Astrocyte (in vitro differentiated cells and primary cell): ENCODE measurements around the gene GGTLC1. TPM values are rescaled to one million over a fixed set of nuclear protein-coding genes. Genes with fewer than 3 reads are reported as not detected.
"Not testable (repeated sequence)": the region's sequence is repeated elsewhere in the genome, so short reads cannot be mapped to it uniquely, and the experiment has no call there.

Source experiments
- DNase-seq: peaks from one replicate; pipeline ENCODE4 v3.0.0-alpha.2; 2010; ENCODE audit warnings: low read depth
- FAIRE-seq: peaks from 2 replicates; lab custom pipeline; 2011; peaks lifted over from hg19 to GRCh38; lab: Jason Lieb, UNC
- H2AFZ ChIP-seq: 2 replicates; pipeline ENCODE4 v1.6.0; 2012; ENCODE audit warnings: low read depth, low read length, inconsistent platforms
- H3K27ac ChIP-seq: 2 replicates; pipeline ENCODE4 v1.5.1; 2011; ENCODE audit warnings: low read depth, low read length, inconsistent platforms
- H3K27me3 ChIP-seq: 2 replicates; pipeline ENCODE4 v1.6.0; 2011; ENCODE audit warnings: low read length, inconsistent platforms; ENCODE audit not compliant: insufficient read depth
- H3K36me3 ChIP-seq: 2 replicates; pipeline ENCODE4 v1.5.1; 2011; ENCODE audit warnings: low read length, inconsistent platforms; ENCODE audit not compliant: insufficient read depth
- H3K4me1 ChIP-seq: 2 replicates; pipeline ENCODE4 v1.5.1; 2011; ENCODE audit warnings: low read length, inconsistent platforms; ENCODE audit not compliant: insufficient read depth
- H3K4me2 ChIP-seq: 2 replicates; pipeline ENCODE4 v1.6.0; 2012; ENCODE audit warnings: low read length, inconsistent platforms
- H3K4me3 ChIP-seq: 2 replicates; pipeline ENCODE4 v1.5.1; 2011; ENCODE audit warnings: low read depth, mild to moderate bottlenecking, low read length, inconsistent platforms; ENCODE audit not compliant: insufficient read depth
- H3K79me2 ChIP-seq: 2 replicates; pipeline ENCODE4 v1.6.0; 2012; ENCODE audit warnings: mild to moderate bottlenecking, low read length, inconsistent platforms; ENCODE audit not compliant: insufficient read depth
- H3K9ac ChIP-seq: 2 replicates; pipeline ENCODE4 v1.6.0; 2012; ENCODE audit warnings: mild to moderate bottlenecking, low read length, inconsistent platforms
- H3K9me3 ChIP-seq: 2 replicates; pipeline ENCODE4 v1.5.1; 2012; ENCODE audit warnings: low read depth, mild to moderate bottlenecking, low read length, inconsistent platforms; ENCODE audit not compliant: insufficient read depth
- H4K20me1 ChIP-seq: 2 replicates; pipeline ENCODE4 v1.6.0; 2012; ENCODE audit warnings: low read length, inconsistent platforms; ENCODE audit not compliant: insufficient read depth
- H3K27ac Mint-ChIP-seq: one replicate; pipeline ENCODE4 v1.8.0; 2021; ENCODE audit warnings: mild to moderate bottlenecking, mixed read lengths; ENCODE audit not compliant: unreplicated experiment
- H3K27me3 Mint-ChIP-seq: one replicate; pipeline ENCODE4 v1.8.0; 2021; ENCODE audit warnings: low read depth, mixed read lengths; ENCODE audit not compliant: unreplicated experiment
- H3K36me3 Mint-ChIP-seq: one replicate; pipeline ENCODE4 v1.8.0; 2021; ENCODE audit warnings: low read depth, mixed read lengths; ENCODE audit not compliant: unreplicated experiment
- H3K4me1 Mint-ChIP-seq: one replicate; pipeline ENCODE4 v1.8.0; 2021; ENCODE audit warnings: low read depth, mixed read lengths; ENCODE audit not compliant: unreplicated experiment
- H3K4me3 Mint-ChIP-seq: one replicate; pipeline ENCODE4 v1.8.0; 2021; ENCODE audit warnings: mild to moderate bottlenecking, moderate library complexity, mixed read lengths; ENCODE audit not compliant: unreplicated experiment
- H3K9me3 Mint-ChIP-seq: one replicate; pipeline ENCODE4 v1.8.0; 2021; ENCODE audit warnings: mild to moderate bottlenecking, mixed read lengths; ENCODE audit not compliant: unreplicated experiment
- CTCF ChIP-seq: IDR thresholded peaks from 2 replicates; pipeline ENCODE4 v1.5.1; 2011; ENCODE audit warnings: low read depth, mild to moderate bottlenecking, inconsistent platforms, low read length, moderate library complexity; ENCODE audit not compliant: insufficient read depth
- EZH2 ChIP-seq: IDR thresholded peaks from 2 replicates; pipeline ENCODE4 v1.6.1; 2012; ENCODE audit warnings: mild to moderate bottlenecking, low read length, inconsistent platforms; ENCODE audit not compliant: insufficient read depth
- total RNA-seq: library from RNA; stranded (reverse); gene quantifications from 2 replicates; pipeline ENCODE4 v1.2.1, GENCODE V29; 2021

Gene GGTLC1
- total RNA-seq, 1 donor from 2014 or later: not detected

- H3K9me3 ChIP-seq: no peaks in the 10 kb centered on the region
- H3K9ac ChIP-seq: no peak overlapping the region
- no peak overlapping the region for H3K4me3 Mint-ChIP-seq
- no peak overlapping the region for H3K27ac ChIP-seq
- H3K4me3 ChIP-seq: no peak overlapping the region
- FAIRE-seq: no peak
- H3K79me2 ChIP-seq: no peaks in the 10 kb centered on the region
- no peaks in the 10 kb centered on the region for H3K36me3 ChIP-seq
- H2AFZ ChIP-seq: no peak overlapping the region
- TF ChIP-seq EZH2: no peak
- TF ChIP-seq CTCF: peak; percentile 62
- H3K27me3 Mint-ChIP-seq: peaks cover 15% of the 10 kb centered on the region
- no peaks in the 10 kb centered on the region for H3K9me3 Mint-ChIP-seq
- no peak for DNase-seq
- no peaks in the 10 kb centered on the region for H3K27me3 ChIP-seq
- H3K4me1 Mint-ChIP-seq: no peaks in the 10 kb centered on the region
- H3K4me1 ChIP-seq: no peaks in the 10 kb centered on the region
- no peak overlapping the region for H3K4me2 ChIP-seq
- no peaks in the 10 kb centered on the region for H3K36me3 Mint-ChIP-seq
- no peak overlapping the region for H3K27ac Mint-ChIP-seq
- no peaks in the 10 kb centered on the region for H4K20me1 ChIP-seq
Observed at GRCh38 chr20:23995905-23996666, 7.5 kb upstream of the GGTLC1 start.

GRCh38 chr20:23995291-23995690 is 6.7 kb upstream of the GGTLC1 start:
- not testable (repeated sequence) for H4K20me1 ChIP-seq, H3K9me3 Mint-ChIP-seq, H3K9me3 ChIP-seq, H3K36me3 Mint-ChIP-seq, H3K9ac ChIP-seq, H3K4me2 ChIP-seq, FAIRE-seq, H3K4me3 ChIP-seq, H3K4me1 ChIP-seq, H3K27me3 ChIP-seq, H3K4me3 Mint-ChIP-seq, DNase-seq, H3K4me1 Mint-ChIP-seq, H3K79me2 ChIP-seq, H3K27ac ChIP-seq, H3K36me3 ChIP-seq, H3K27ac Mint-ChIP-seq, H2AFZ ChIP-seq
- peaks cover 16% of the 10 kb centered on the region for H3K27me3 Mint-ChIP-seq

GRCh38 chr20:23994001-23994633 is 5.5 kb upstream of the GGTLC1 start:
- H3K36me3 ChIP-seq, DNase-seq, H3K9ac ChIP-seq, H3K9me3 ChIP-seq, FAIRE-seq, H2AFZ ChIP-seq, H3K4me1 ChIP-seq, H4K20me1 ChIP-seq, H3K27me3 ChIP-seq, H3K36me3 Mint-ChIP-seq, H3K4me2 ChIP-seq, H3K27ac ChIP-seq, H3K4me3 ChIP-seq, H3K79me2 ChIP-seq, H3K9me3 Mint-ChIP-seq, H3K27ac Mint-ChIP-seq, H3K4me3 Mint-ChIP-seq, H3K4me1 Mint-ChIP-seq: not testable (repeated sequence)
- H3K27me3 Mint-ChIP-seq: peaks cover 15% of the 10 kb centered on the region

- H3K36me3 Mint-ChIP-seq, DNase-seq, H3K4me3 Mint-ChIP-seq, H3K27ac Mint-ChIP-seq, H3K79me2 ChIP-seq, FAIRE-seq, H2AFZ ChIP-seq, H3K4me2 ChIP-seq, H3K27me3 Mint-ChIP-seq, H4K20me1 ChIP-seq, H3K4me1 Mint-ChIP-seq, H3K27me3 ChIP-seq, H3K9me3 ChIP-seq, H3K27ac ChIP-seq, H3K4me1 ChIP-seq, H3K4me3 ChIP-seq, H3K36me3 ChIP-seq, H3K9ac ChIP-seq, H3K9me3 Mint-ChIP-seq: not testable (repeated sequence)
Observed at GRCh38 chr20:23993440-23993839, 4.9 kb upstream of the GGTLC1 start.

- H3K27ac Mint-ChIP-seq, H3K36me3 Mint-ChIP-seq, H3K4me1 Mint-ChIP-seq, H3K4me2 ChIP-seq, H3K4me3 Mint-ChIP-seq, H3K4me1 ChIP-seq, H3K27me3 Mint-ChIP-seq, FAIRE-seq, H3K79me2 ChIP-seq, H4K20me1 ChIP-seq, H3K9ac ChIP-seq, H3K9me3 ChIP-seq, H3K9me3 Mint-ChIP-seq, H3K36me3 ChIP-seq, H2AFZ ChIP-seq, H3K27ac ChIP-seq, H3K4me3 ChIP-seq, H3K27me3 ChIP-seq, DNase-seq: not testable (repeated sequence)
Observed at GRCh38 chr20:23990296-23990695, 1.7 kb upstream of the GGTLC1 start.
